H1 (cell line): ENCODE measurements around the gene IYD. TPM values are rescaled to one million over a fixed set of nuclear protein-coding genes. Genes with fewer than 3 reads are reported as not detected.

Experiments used
- CHD7 ChIP-seq: fragments of 300-600 bp; sonication (generic); IDR thresholded peaks from 2 replicates; pipeline ENCODE4 v1.7.1; 2012; ENCODE audit warnings: low read length, moderate library complexity, mild to moderate bottlenecking, inconsistent platforms; ENCODE audit not compliant: insufficient replicate concordance
- CTBP2 ChIP-seq: IDR thresholded peaks from 2 replicates; pipeline ENCODE4 v1.7.0; 2011; ENCODE audit warnings: borderline replicate concordance, mild to moderate bottlenecking, moderate library complexity, mixed read lengths, low read length; ENCODE audit not compliant: insufficient read depth, insufficient read length
- E2F6 ChIP-seq: IDR thresholded peaks from 2 replicates; pipeline ENCODE4 v1.6.1; 2012; ENCODE audit warnings: inconsistent platforms
- EP300 ChIP-seq, 2 experiments: IDR thresholded peaks; 1 replicate in 1 of 2; 2 replicates in 1 of 2; pipeline ENCODE4 v1.6.1; 2011 to 2012; ENCODE audit warnings: low read depth in 2 of 2, low read length in 2 of 2, mild to moderate bottlenecking in 2 of 2, borderline replicate concordance in 1 of 2, inconsistent platforms in 1 of 2, moderate library complexity in 1 of 2
- JUND ChIP-seq: IDR thresholded peaks from 2 replicates; pipeline ENCODE4 v1.6.1; 2011; ENCODE audit warnings: mild to moderate bottlenecking, improper control_type of control experiment, low read length
- MAFK ChIP-seq: IDR thresholded peaks from 2 replicates; pipeline ENCODE4 v1.6.1; 2012; ENCODE audit warnings: low read depth, mild to moderate bottlenecking, improper control_type of control experiment, low read length
- RXRA ChIP-seq: IDR thresholded peaks from 2 replicates; pipeline ENCODE4 v1.6.1; 2011; ENCODE audit warnings: low read depth, mild to moderate bottlenecking, low read length, moderate library complexity; ENCODE audit not compliant: insufficient read depth
- SAP30 ChIP-seq: fragments of 300-600 bp; sonication (generic); IDR thresholded peaks from 2 replicates; pipeline ENCODE4 v1.7.1; 2012; ENCODE audit warnings: low read length, moderate library complexity, mild to moderate bottlenecking, inconsistent platforms; ENCODE audit not compliant: insufficient read depth, insufficient replicate concordance
- SP1 ChIP-seq: IDR thresholded peaks from 2 replicates; pipeline ENCODE4 v1.6.1; 2011; ENCODE audit warnings: low read depth, low read length
- SRF ChIP-seq: IDR thresholded peaks from 2 replicates; pipeline ENCODE4 v1.6.1; 2011; ENCODE audit warnings: mild to moderate bottlenecking, low read depth, low read length, moderate library complexity
- polyA plus RNA-seq, 7 experiments: library from polyadenylated mRNA; depleted of rRNA in 3 of 7; stranded (reverse) in 5 of 7; unstranded in 2 of 7; fragments of >200 nt in 5 of 7; fragments of 200-250 nt in 2 of 7; gene quantifications; 1 replicate in 5 of 7; 2 replicates in 1 of 7; 4 replicates in 1 of 7; pipeline versions ENCODE4 v1.2.1 to v1.2.3, GENCODE V29; 2011 to 2013; ENCODE audit warnings: missing spikeins in 2 of 7, mixed read lengths in 2 of 7
- total RNA-seq: library from RNA; stranded (reverse); fragmentation: NEBNext Ultra II Directional; extraction: Animal tissue kit (Norgen Biotek cat#: 25700); gene quantifications from 2 replicates; pipeline ENCODE4 v1.2.1, GENCODE V29; 2021

The IYD gene
- total and polyA plus RNA-seq, 2 of the 8 experiments (the other 6 are each of a cell fraction or from before 2014, with no cell fraction given) = not detected

- TF ChIP-seq CHD7 (no peak), SP1 (no peak), EP300 (IDR thresholded peaks at IDR 0.05; ENCODE audit: borderline replicate concordance in 1 of 2, low read depth in 2 of 2, low read length in 2 of 2) (no peak), E2F6 (no peak), SRF (no peak), SAP30 (no peak), RXRA (no peak), JUND (no peak), CTBP2 (no peak), MAFK (no peak)
Observed at GRCh38 chr6:150420926-150421325, 52.1 kb downstream of the IYD start (continued).
